Activated naive CD8-positive, alpha-beta T cell treated with anti-CD3 and anti-CD28 coated beads, Interleukin-2, amount 10 ng/mL, durations not matched to agents 7 days and 5 days (primary cell): Measurements from ENCODE around the gene G3BP1. TPM values are rescaled to one million over a fixed set of nuclear protein-coding genes. Genes with fewer than 3 reads are reported as not detected.
A peak's percentile ranks its signal among the peaks of the same experiment; 100 is the strongest.
"Not testable (repeated sequence)": the region's sequence is repeated elsewhere in the genome, so short reads cannot be mapped to it uniquely, and the experiment has no call there.

Experiments
- ATAC-seq: fragments of 150-1000 bp; cut with Tn5 transposase; one replicate; pipeline ENCODE4 v1.10.0; 2021; ENCODE audit warnings: low read depth, moderate library complexity
- POLR2A ChIA-PET: fragments of 350-600 bp; sonication (Branson Sonifier 250); formaldehyde crosslinking; loops from one replicate; lab custom pipeline; 2021; ENCODE audit warnings: antibody characterized with exemption; lab: Charles Lee
- DNase-seq: peaks from one replicate; pipeline ENCODE4 v3.0.0; 2021
- H3K27ac Mint-ChIP-seq: one replicate; pipeline ENCODE4 v1.8.0; 2022; ENCODE audit warnings: mild to moderate bottlenecking, mixed read lengths
- H3K27me3 Mint-ChIP-seq: one replicate; pipeline ENCODE4 v1.8.0; 2022; ENCODE audit warnings: mild to moderate bottlenecking, moderate library complexity, mixed read lengths
- H3K36me3 Mint-ChIP-seq: one replicate; pipeline ENCODE4 v1.8.0; 2021; ENCODE audit warnings: mild to moderate bottlenecking, mixed read lengths
- H3K4me1 Mint-ChIP-seq: one replicate; pipeline ENCODE4 v1.8.0; 2021; ENCODE audit warnings: mixed read lengths
- H3K4me3 Mint-ChIP-seq: one replicate; pipeline ENCODE4 v1.8.0; 2022; ENCODE audit warnings: mild to moderate bottlenecking, moderate library complexity, mixed read lengths
- H3K9me3 Mint-ChIP-seq: one replicate; pipeline ENCODE4 v1.8.0; 2021; ENCODE audit warnings: mixed read lengths
- total RNA-seq, 2 experiments: library from RNA; stranded (reverse); gene quantifications; one replicate each; pipeline ENCODE4 v1.2.3, GENCODE V29; 2021

Gene G3BP1
- total RNA-seq, result 100 to 1,000 TPM; 164 to 178 TPM

- H3K36me3 Mint-ChIP-seq, result peaks cover 7% of the 10 kb centered on the region
- peaks cover 35% of the 10 kb centered on the region for H3K4me1 Mint-ChIP-seq
- no peaks in the 10 kb centered on the region for H3K27me3 Mint-ChIP-seq
- H3K4me3 Mint-ChIP-seq, result peak within 1 kb of the TSS; percentile 86
- peak; percentile 94 for DNase-seq
- peak within 1 kb of the TSS; percentile 84 for H3K27ac Mint-ChIP-seq
- POLR2A ChIA-PET, result interaction anchor here (0.8 to 6.3 kb wide), 18 partner anchors 10 to 743 kb away, joined by 3 to 102 read pairs (median 5); partner anchors contain the start of genes ATOX1 and GM2A
- ATAC-seq, result peak; percentile 86
- no peaks in the 10 kb centered on the region for H3K9me3 Mint-ChIP-seq
Observed at GRCh38 chr5:151771259-151772028, at the start of gene G3BP1. G3BP1 (plus strand) TSS chr5:151771954; CDS start chr5:151786621, 14,667 bp downstream.

- DNase-seq (no peak), ATAC-seq (no peak)
- no peaks in the 10 kb centered on the region for H3K9me3 Mint-ChIP-seq
- no peak overlapping the region for H3K4me3 Mint-ChIP-seq
- POLR2A ChIA-PET, result no interaction called here
- no peaks in the 10 kb centered on the region for H3K36me3 Mint-ChIP-seq
- H3K27ac Mint-ChIP-seq, result no peak overlapping the region
- peaks cover 1% of the 10 kb centered on the region for H3K4me1 Mint-ChIP-seq
- no peaks in the 10 kb centered on the region for H3K27me3 Mint-ChIP-seq
Observed at GRCh38 chr5:151722546-151722945, 49.2 kb upstream of the G3BP1 start.

GRCh38 chr5:151724360-151724759 lies 47.4 kb upstream of the G3BP1 start:
- Mint-ChIP-seq H3K36me3 (peaks cover 6% of the 10 kb centered on the region), H3K27ac (no peak overlapping the region), H3K4me3 (no peak overlapping the region), H3K27me3 (no peaks in the 10 kb centered on the region), H3K4me1 (peaks cover 1% of the 10 kb centered on the region), H3K9me3 (no peaks in the 10 kb centered on the region)
- ATAC-seq (no peak), DNase-seq (no peak)
- POLR2A ChIA-PET, result no interaction called here

- H3K27me3 Mint-ChIP-seq, ATAC-seq, H3K9me3 Mint-ChIP-seq, POLR2A ChIA-PET, H3K36me3 Mint-ChIP-seq, H3K4me3 Mint-ChIP-seq, H3K4me1 Mint-ChIP-seq, DNase-seq, H3K27ac Mint-ChIP-seq: not testable (repeated sequence)
Observed at GRCh38 chr5:151729597-151729996, 42.2 kb upstream of the G3BP1 start.

- Mint-ChIP-seq H3K27me3 (no peaks in the 10 kb centered on the region), H3K9me3 (peaks cover 2% of the 10 kb centered on the region), H3K4me3 (no peak overlapping the region), H3K36me3 (peaks cover 9% of the 10 kb centered on the region), H3K4me1 (no peaks in the 10 kb centered on the region), H3K27ac (no peak overlapping the region)
- no peak for DNase-seq
- ATAC-seq, result no peak
- POLR2A ChIA-PET, result no interaction called here
Observed at GRCh38 chr5:151730381-151730780, 41.4 kb upstream of the G3BP1 start.

- H3K27ac Mint-ChIP-seq, result no peak overlapping the region
- no peaks in the 10 kb centered on the region for H3K4me1 Mint-ChIP-seq
- ATAC-seq (no peak), DNase-seq (no peak)
- H3K4me3 Mint-ChIP-seq, result no peak overlapping the region
- peaks cover 2% of the 10 kb centered on the region for H3K9me3 Mint-ChIP-seq
- H3K36me3 Mint-ChIP-seq, result peaks cover 6% of the 10 kb centered on the region
- no peaks in the 10 kb centered on the region for H3K27me3 Mint-ChIP-seq
- POLR2A ChIA-PET, result no interaction called here
Observed at GRCh38 chr5:151733358-151734063, 38.2 kb upstream of the G3BP1 start.

GRCh38 chr5:151734064-151734408 lies 37.7 kb upstream of the G3BP1 start:
- H3K36me3 Mint-ChIP-seq, result peaks cover 6% of the 10 kb centered on the region
- no peaks in the 10 kb centered on the region for H3K27me3 Mint-ChIP-seq
- no peaks in the 10 kb centered on the region for H3K4me1 Mint-ChIP-seq
- peaks cover 2% of the 10 kb centered on the region for H3K9me3 Mint-ChIP-seq
- DNase-seq, result no peak
- POLR2A ChIA-PET, result no interaction called here
- H3K4me3 Mint-ChIP-seq, result no peak overlapping the region
- no peak overlapping the region for H3K27ac Mint-ChIP-seq
- ATAC-seq, result no peak

GRCh38 chr5:151735646-151736045 lies 36.1 kb upstream of the G3BP1 start:
- Mint-ChIP-seq H3K4me1 (peaks cover 2% of the 10 kb centered on the region), H3K27me3 (no peaks in the 10 kb centered on the region), H3K36me3 (peaks cover under 1% of the 10 kb centered on the region), H3K27ac (no peak overlapping the region), H3K4me3 (no peak overlapping the region), H3K9me3 (no peaks in the 10 kb centered on the region)
- no peak for DNase-seq
- no peak for ATAC-seq
- POLR2A ChIA-PET, result no interaction called here

GRCh38 chr5:151737431-151737830 lies 34.3 kb upstream of the G3BP1 start:
- H3K27ac Mint-ChIP-seq, result no peak overlapping the region
- POLR2A ChIA-PET, result no interaction called here
- H3K27me3 Mint-ChIP-seq, result no peaks in the 10 kb centered on the region
- ATAC-seq (no peak), DNase-seq (no peak)
- peaks cover 1% of the 10 kb centered on the region for H3K36me3 Mint-ChIP-seq
- no peak overlapping the region for H3K4me3 Mint-ChIP-seq
- no peaks in the 10 kb centered on the region for H3K9me3 Mint-ChIP-seq
- peaks cover 3% of the 10 kb centered on the region for H3K4me1 Mint-ChIP-seq

- Mint-ChIP-seq H3K27me3 (no peaks in the 10 kb centered on the region), H3K27ac (no peak overlapping the region), H3K4me3 (no peak overlapping the region), H3K4me1 (peaks cover 3% of the 10 kb centered on the region), H3K9me3 (no peaks in the 10 kb centered on the region), H3K36me3 (peaks cover 1% of the 10 kb centered on the region)
- no peak for DNase-seq
- POLR2A ChIA-PET, result no interaction called here
- no peak for ATAC-seq
Observed at GRCh38 chr5:151738125-151738848, 33.5 kb upstream of the G3BP1 start.

GRCh38 chr5:151739395-151739794 lies 32.4 kb upstream of the G3BP1 start:
- ATAC-seq (no peak), DNase-seq (no peak)
- Mint-ChIP-seq H3K27me3 (no peaks in the 10 kb centered on the region), H3K36me3 (peaks cover 4% of the 10 kb centered on the region), H3K4me3 (no peak overlapping the region), H3K9me3 (no peaks in the 10 kb centered on the region), H3K4me1 (peaks cover 4% of the 10 kb centered on the region), H3K27ac (no peak overlapping the region)
- POLR2A ChIA-PET, result interaction anchor here (1.2 kb wide), 1 partner anchor 9 kb away, joined by 3 read pairs; no protein-coding TSS in a partner anchor

- POLR2A ChIA-PET, result interaction anchor here (1.2 kb wide), 1 partner anchor 8 kb away, joined by 3 read pairs; no protein-coding TSS in a partner anchor
- Mint-ChIP-seq H3K9me3 (no peaks in the 10 kb centered on the region), H3K36me3 (peaks cover 9% of the 10 kb centered on the region), H3K27me3 (no peaks in the 10 kb centered on the region), H3K27ac (no peak overlapping the region), H3K4me3 (no peak overlapping the region), H3K4me1 (peaks cover 5% of the 10 kb centered on the region)
- no peak for DNase-seq
- ATAC-seq, result no peak
Observed at GRCh38 chr5:151739939-151740335, 31.8 kb upstream of the G3BP1 start.

- no peaks in the 10 kb centered on the region for H3K9me3 Mint-ChIP-seq
- no peaks in the 10 kb centered on the region for H3K27me3 Mint-ChIP-seq
- no peak overlapping the region for H3K27ac Mint-ChIP-seq
- H3K4me3 Mint-ChIP-seq, result no peak overlapping the region
- peaks cover 10% of the 10 kb centered on the region for H3K4me1 Mint-ChIP-seq
- H3K36me3 Mint-ChIP-seq, result peaks cover 12% of the 10 kb centered on the region
- POLR2A ChIA-PET, result interaction anchor here (1.2 kb wide), 1 partner anchor 8 kb away, joined by 3 read pairs; no protein-coding TSS in a partner anchor
- DNase-seq (no peak), ATAC-seq (peak; percentile 68)
Observed at GRCh38 chr5:151740336-151740942, 31.3 kb upstream of the G3BP1 start.
